ENCODE results near the gene KCNH1.
"Not testable (repeated sequence)": the region's sequence is repeated elsewhere in the genome, so short reads cannot be mapped to it uniquely, and the experiment has no call there.

KCNH1 gene

DNA sequence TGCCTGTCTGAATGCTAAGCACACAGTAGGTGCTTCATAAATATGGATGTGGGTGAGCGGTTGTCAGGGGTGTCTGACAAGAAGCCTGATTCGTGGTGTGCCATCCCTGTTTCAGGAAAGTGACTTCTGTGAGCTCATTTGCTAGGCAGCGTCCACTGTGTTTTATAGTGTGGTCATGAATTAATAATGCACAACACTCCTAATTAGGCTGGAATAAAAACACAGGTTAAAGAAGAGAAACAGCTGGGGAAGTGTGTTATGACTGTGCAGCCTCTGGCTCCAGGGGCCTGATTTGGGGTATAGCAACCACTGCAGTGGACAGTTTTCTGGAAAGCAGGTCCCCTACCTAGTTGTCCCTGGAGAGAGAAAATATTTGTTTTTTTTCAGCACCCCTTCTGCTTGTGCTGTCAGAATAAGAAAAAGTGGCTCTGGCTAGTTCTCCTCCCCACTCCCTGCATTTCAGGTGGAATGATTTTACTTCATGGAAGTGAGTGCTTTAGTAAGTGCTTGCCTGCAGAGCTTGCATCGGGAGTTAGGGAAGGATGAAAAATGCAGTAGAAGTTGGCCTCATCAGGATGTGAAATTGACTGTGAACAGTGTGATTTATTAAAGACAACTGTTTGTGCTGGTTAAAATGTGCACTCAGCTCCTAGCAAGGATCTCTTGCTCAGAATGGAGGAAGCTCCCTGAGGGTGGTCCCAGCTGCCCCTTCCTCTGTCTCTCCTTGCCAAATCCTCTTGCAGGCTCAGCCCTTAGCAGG is 471.5 kb downstream of the KCNH1 start:
- H3K9ac ChIP-seq (ENCODE audit: low read depth, low read length), result no peak overlapping the region
- H3K27ac ChIP-seq (ENCODE audit: low read length), result no peak overlapping the region
- H3K9me3 ChIP-seq (ENCODE audit: insufficient read depth, low read depth, low read length), result no peaks in the 10 kb centered on the region
- no peaks in the 10 kb centered on the region for H3K4me1 ChIP-seq (ENCODE audit: insufficient read depth, low read length)
- no peaks in the 10 kb centered on the region for H3K36me3 ChIP-seq (ENCODE audit: insufficient read depth, low read depth, low read length)
- no peak overlapping the region for H3K4me3 ChIP-seq (ENCODE audit: low read length)
- H3K27me3 ChIP-seq (ENCODE audit: insufficient read depth, low read length), result no peaks in the 10 kb centered on the region

GRCh38 chr1:210661520-210661919 is 472.4 kb downstream of the KCNH1 start:
- H3K27ac ChIP-seq (ENCODE audit: low read length); H3K27me3 ChIP-seq (ENCODE audit: insufficient read depth, low read length); H3K36me3 ChIP-seq (ENCODE audit: insufficient read depth, low read depth, low read length); H3K4me1 ChIP-seq (ENCODE audit: insufficient read depth, low read length); H3K9me3 ChIP-seq (ENCODE audit: insufficient read depth, low read depth, low read length); H3K9ac ChIP-seq (ENCODE audit: low read depth, low read length); H3K4me3 ChIP-seq (ENCODE audit: low read length): not testable (repeated sequence)

- no peaks in the 10 kb centered on the region for H3K27me3 ChIP-seq (ENCODE audit: insufficient read depth, low read length)
- no peaks in the 10 kb centered on the region for H3K36me3 ChIP-seq (ENCODE audit: insufficient read depth, low read depth, low read length)
- H3K4me3 ChIP-seq (ENCODE audit: low read length), result no peak overlapping the region
- H3K9ac ChIP-seq (ENCODE audit: low read depth, low read length), result no peak overlapping the region
- H3K4me1 ChIP-seq (ENCODE audit: insufficient read depth, low read length), result no peaks in the 10 kb centered on the region
- no peak overlapping the region for H3K27ac ChIP-seq (ENCODE audit: low read length)
- no peaks in the 10 kb centered on the region for H3K9me3 ChIP-seq (ENCODE audit: insufficient read depth, low read depth, low read length)
Measured at GRCh38 chr1:210657806-210658205, 476.1 kb downstream of the KCNH1 start.

GRCh38 chr1:210655511-210655910 is 478.4 kb downstream of the KCNH1 start:
- H3K36me3 ChIP-seq (ENCODE audit: insufficient read depth, low read depth, low read length), result no peaks in the 10 kb centered on the region

DNA sequence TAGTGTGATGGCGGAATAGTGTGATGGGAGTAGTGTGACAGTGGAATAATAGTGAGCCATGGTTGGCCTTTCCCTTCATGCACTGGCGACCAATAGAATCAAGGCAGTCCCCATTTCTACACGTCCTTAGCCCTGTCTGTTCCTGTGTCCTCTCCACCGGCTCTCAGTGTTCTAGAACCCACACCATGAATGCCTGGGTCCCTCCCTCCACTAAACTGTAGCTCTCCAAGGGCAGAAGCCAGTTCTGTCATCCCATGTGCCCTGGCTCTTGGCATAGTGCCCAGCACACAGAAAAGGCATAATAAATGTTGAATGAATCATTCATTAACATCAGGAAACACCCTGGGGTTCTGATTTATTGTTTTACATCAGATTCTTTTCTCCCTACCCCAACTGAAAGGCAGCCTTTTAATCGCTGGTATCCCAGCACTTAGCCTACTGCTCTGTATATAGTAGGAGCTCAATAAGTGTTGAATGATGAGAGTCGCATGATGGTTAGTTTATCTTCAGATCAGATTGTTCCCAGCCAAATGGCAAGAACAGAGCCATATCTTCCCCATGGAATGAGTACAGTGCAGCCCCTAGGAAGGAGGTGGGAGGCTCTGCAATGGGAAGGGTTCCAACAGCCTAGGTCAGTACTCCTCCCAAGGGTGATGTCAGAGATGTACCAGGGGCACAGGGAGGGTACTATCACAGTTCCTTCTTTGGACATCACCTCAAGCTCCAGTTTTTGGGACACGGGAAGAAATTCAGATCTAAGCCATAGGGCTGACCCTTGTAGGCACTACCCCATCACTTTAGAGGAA is 479.6 kb downstream of the KCNH1 start:
- Histone ChIP-seq H3K9me3 (ENCODE audit: insufficient read depth, low read depth, low read length) (no peaks in the 10 kb centered on the region), H3K4me3 (ENCODE audit: low read length) (no peak overlapping the region), H3K9ac (ENCODE audit: low read depth, low read length) (no peak overlapping the region), H3K27me3 (ENCODE audit: insufficient read depth, low read length) (no peaks in the 10 kb centered on the region), H3K36me3 (ENCODE audit: insufficient read depth, low read depth, low read length) (no peaks in the 10 kb centered on the region), H3K4me1 (ENCODE audit: insufficient read depth, low read length) (no peaks in the 10 kb centered on the region), H3K27ac (ENCODE audit: low read length) (no peak overlapping the region)

More at GRCh38 chr1:210655511-210655910, 478.4 kb downstream of the KCNH1 start:
- no peaks in the 10 kb centered on the region for H3K4me1 ChIP-seq (ENCODE audit: insufficient read depth, low read length)
- no peak overlapping the region for H3K4me3 ChIP-seq (ENCODE audit: low read length)
- H3K27ac ChIP-seq (ENCODE audit: low read length), result no peak overlapping the region
- no peaks in the 10 kb centered on the region for H3K9me3 ChIP-seq (ENCODE audit: insufficient read depth, low read depth, low read length)
- no peak overlapping the region for H3K9ac ChIP-seq (ENCODE audit: low read depth, low read length)
- no peaks in the 10 kb centered on the region for H3K27me3 ChIP-seq (ENCODE audit: insufficient read depth, low read length)

DNA sequence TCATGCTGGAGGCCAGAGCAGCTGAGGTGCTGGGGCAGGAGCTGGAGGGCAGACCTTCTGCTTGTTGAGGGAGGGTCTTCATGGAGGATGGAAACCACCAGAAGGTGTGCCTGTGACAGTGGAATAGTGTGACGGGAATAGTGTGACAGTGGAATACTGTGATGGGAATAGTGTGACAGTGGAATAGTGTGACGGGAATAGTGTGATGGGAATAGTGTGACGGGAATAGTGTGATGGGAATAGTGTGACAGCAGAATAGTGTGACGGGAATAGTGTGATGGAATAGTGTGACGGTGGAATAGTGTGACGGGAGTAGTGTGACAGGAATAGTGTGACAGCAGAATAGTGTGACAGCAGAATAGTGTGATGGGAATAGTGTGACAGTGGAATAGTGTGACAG is 480.2 kb downstream of the KCNH1 start:
- Histone ChIP-seq H3K4me3 (ENCODE audit: low read length) (no peak overlapping the region), H3K9ac (ENCODE audit: low read depth, low read length) (no peak overlapping the region), H3K27me3 (ENCODE audit: insufficient read depth, low read length) (no peaks in the 10 kb centered on the region), H3K36me3 (ENCODE audit: insufficient read depth, low read depth, low read length) (no peaks in the 10 kb centered on the region), H3K9me3 (ENCODE audit: insufficient read depth, low read depth, low read length) (no peaks in the 10 kb centered on the region), H3K4me1 (ENCODE audit: insufficient read depth, low read length) (no peaks in the 10 kb centered on the region), H3K27ac (ENCODE audit: low read length) (no peak overlapping the region)

DNA sequence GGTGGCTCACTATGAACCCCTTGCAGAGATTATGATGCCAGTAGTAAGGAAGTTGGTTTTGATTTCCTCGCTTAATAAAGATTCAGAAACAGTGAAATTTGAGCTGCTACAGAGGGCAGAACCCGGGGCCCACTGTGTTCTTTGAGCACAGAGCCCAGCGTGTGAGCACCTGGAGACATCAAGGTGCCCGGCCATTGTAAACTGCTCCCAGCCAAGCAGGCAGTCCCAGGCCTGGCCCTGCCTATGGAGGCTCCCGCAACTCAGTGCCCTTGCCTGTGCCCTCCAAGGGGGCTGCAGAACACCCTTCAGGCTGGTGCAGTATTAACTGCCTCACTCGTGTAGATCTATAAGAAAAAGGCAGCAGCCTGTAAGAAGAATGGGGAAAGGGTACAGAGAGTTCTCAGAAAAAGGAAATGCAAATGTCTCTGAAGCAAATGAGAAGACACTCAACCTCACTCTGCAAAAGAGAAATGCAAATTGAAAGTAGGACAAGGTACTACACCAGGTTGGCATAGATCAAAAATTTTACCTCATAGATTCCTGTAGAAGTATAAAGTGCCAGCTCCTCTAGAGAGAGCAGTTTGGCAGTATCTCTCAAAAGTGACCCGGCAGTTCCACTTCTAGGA is 481.5 kb downstream of the KCNH1 start:
- no peaks in the 10 kb centered on the region for H3K9me3 ChIP-seq (ENCODE audit: insufficient read depth, low read depth, low read length)
- no peaks in the 10 kb centered on the region for H3K36me3 ChIP-seq (ENCODE audit: insufficient read depth, low read depth, low read length)
- H3K27me3 ChIP-seq (ENCODE audit: insufficient read depth, low read length), result no peaks in the 10 kb centered on the region
- no peak overlapping the region for H3K9ac ChIP-seq (ENCODE audit: low read depth, low read length)
- no peaks in the 10 kb centered on the region for H3K4me1 ChIP-seq (ENCODE audit: insufficient read depth, low read length)
- H3K27ac ChIP-seq (ENCODE audit: low read length), result no peak overlapping the region
- no peak overlapping the region for H3K4me3 ChIP-seq (ENCODE audit: low read length)

- Histone ChIP-seq H3K9ac (ENCODE audit: low read depth, low read length) (no peak overlapping the region), H3K9me3 (ENCODE audit: insufficient read depth, low read depth, low read length) (no peaks in the 10 kb centered on the region), H3K4me1 (ENCODE audit: insufficient read depth, low read length) (no peaks in the 10 kb centered on the region), H3K4me3 (ENCODE audit: low read length) (no peak overlapping the region), H3K36me3 (ENCODE audit: insufficient read depth, low read depth, low read length) (no peaks in the 10 kb centered on the region), H3K27me3 (ENCODE audit: insufficient read depth, low read length) (no peaks in the 10 kb centered on the region), H3K27ac (ENCODE audit: low read length) (no peak overlapping the region)
Measured at GRCh38 chr1:210650403-210650802, 483.5 kb downstream of the KCNH1 start.

GRCh38 chr1:210648588-210649269 is 485.2 kb downstream of the KCNH1 start:
- H3K9ac ChIP-seq (ENCODE audit: low read depth, low read length), result no peak overlapping the region
- no peaks in the 10 kb centered on the region for H3K4me1 ChIP-seq (ENCODE audit: insufficient read depth, low read length)
- H3K27me3 ChIP-seq (ENCODE audit: insufficient read depth, low read length), result no peaks in the 10 kb centered on the region
- no peaks in the 10 kb centered on the region for H3K9me3 ChIP-seq (ENCODE audit: insufficient read depth, low read depth, low read length)
- H3K27ac ChIP-seq (ENCODE audit: low read length), result no peak overlapping the region
- no peak overlapping the region for H3K4me3 ChIP-seq (ENCODE audit: low read length)
- no peaks in the 10 kb centered on the region for H3K36me3 ChIP-seq (ENCODE audit: insufficient read depth, low read depth, low read length)

- Histone ChIP-seq H3K4me3 (ENCODE audit: low read length) (no peak overlapping the region), H3K27me3 (ENCODE audit: insufficient read depth, low read length) (no peaks in the 10 kb centered on the region), H3K9me3 (ENCODE audit: insufficient read depth, low read depth, low read length) (no peaks in the 10 kb centered on the region), H3K4me1 (ENCODE audit: insufficient read depth, low read length) (no peaks in the 10 kb centered on the region), H3K9ac (ENCODE audit: low read depth, low read length) (no peak overlapping the region), H3K27ac (ENCODE audit: low read length) (no peak overlapping the region), H3K36me3 (ENCODE audit: insufficient read depth, low read depth, low read length) (no peaks in the 10 kb centered on the region)
Measured at GRCh38 chr1:210647406-210648333, 486.3 kb downstream of the KCNH1 start.

- Histone ChIP-seq H3K4me3 (ENCODE audit: low read length) (no peak overlapping the region), H3K4me1 (ENCODE audit: insufficient read depth, low read length) (no peaks in the 10 kb centered on the region), H3K27me3 (ENCODE audit: insufficient read depth, low read length) (no peaks in the 10 kb centered on the region), H3K9ac (ENCODE audit: low read depth, low read length) (no peak overlapping the region), H3K27ac (ENCODE audit: low read length) (no peak overlapping the region), H3K9me3 (ENCODE audit: insufficient read depth, low read depth, low read length) (no peaks in the 10 kb centered on the region), H3K36me3 (ENCODE audit: insufficient read depth, low read depth, low read length) (no peaks in the 10 kb centered on the region)
Measured at GRCh38 chr1:210646258-210646616, 487.7 kb downstream of the KCNH1 start.
